Dendritic cell treated with granulocyte-macrophage colony-stimulating factor and Interleukin-4, amounts not matched to agents 40 ng/mL and 50 ng/mL, for 4 days (primary cell): ENCODE data around the gene RAPGEF5.

Experiments used
- H3K27ac Mint-ChIP-seq: one replicate; pipeline ENCODE4 v1.8.0; 2022; ENCODE audit warnings: mild to moderate bottlenecking, mixed read lengths
- H3K27me3 Mint-ChIP-seq: one replicate; pipeline ENCODE4 v1.8.0; 2022; ENCODE audit warnings: mild to moderate bottlenecking, mixed read lengths
- H3K36me3 Mint-ChIP-seq: one replicate; pipeline ENCODE4 v1.8.0; 2022; ENCODE audit warnings: low read depth, mixed read lengths
- H3K4me1 Mint-ChIP-seq: one replicate; pipeline ENCODE4 v1.8.0; 2022; ENCODE audit warnings: low read depth, mixed read lengths
- H3K4me3 Mint-ChIP-seq: one replicate; pipeline ENCODE4 v1.8.0; 2022; ENCODE audit warnings: mild to moderate bottlenecking, moderate library complexity, mixed read lengths
- H3K9me3 Mint-ChIP-seq: one replicate; pipeline ENCODE4 v1.8.0; 2022; ENCODE audit warnings: mixed read lengths
- intact Hi-C: fragments of 100-400 bp; cut with micrococcal nuclease; formaldehyde crosslinking; loops from one replicate; pipeline ENCODE4 v1.15.0; 2022

The RAPGEF5 gene

DNA sequence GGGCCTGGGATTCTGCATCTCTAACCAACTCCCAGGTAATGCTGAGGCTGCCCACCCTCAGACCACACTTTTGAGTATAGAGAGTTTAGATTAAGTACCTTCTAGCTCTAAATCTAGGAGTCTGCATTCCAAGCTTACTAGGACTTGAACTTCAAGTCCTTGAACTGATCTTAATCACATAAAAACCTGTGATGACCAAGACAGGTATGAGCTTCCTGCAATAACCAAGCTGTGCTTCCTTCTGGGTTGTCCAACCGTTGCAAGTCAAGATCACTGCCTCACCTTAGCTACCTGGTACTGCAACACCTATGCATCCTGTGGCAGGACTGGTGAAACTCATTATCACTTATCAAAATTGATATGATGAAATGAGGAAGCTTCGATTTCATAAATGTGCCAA, 32.9 kb upstream of the RAPGEF5 start:
- no peaks in the 10 kb centered on the region for H3K4me1 Mint-ChIP-seq
- H3K27ac Mint-ChIP-seq = no peak overlapping the region
- no peaks in the 10 kb centered on the region for H3K9me3 Mint-ChIP-seq
- H3K4me3 Mint-ChIP-seq = no peak overlapping the region
- no peaks in the 10 kb centered on the region for H3K36me3 Mint-ChIP-seq
- intact Hi-C loops = no loop called here
- no peaks in the 10 kb centered on the region for H3K27me3 Mint-ChIP-seq

DNA sequence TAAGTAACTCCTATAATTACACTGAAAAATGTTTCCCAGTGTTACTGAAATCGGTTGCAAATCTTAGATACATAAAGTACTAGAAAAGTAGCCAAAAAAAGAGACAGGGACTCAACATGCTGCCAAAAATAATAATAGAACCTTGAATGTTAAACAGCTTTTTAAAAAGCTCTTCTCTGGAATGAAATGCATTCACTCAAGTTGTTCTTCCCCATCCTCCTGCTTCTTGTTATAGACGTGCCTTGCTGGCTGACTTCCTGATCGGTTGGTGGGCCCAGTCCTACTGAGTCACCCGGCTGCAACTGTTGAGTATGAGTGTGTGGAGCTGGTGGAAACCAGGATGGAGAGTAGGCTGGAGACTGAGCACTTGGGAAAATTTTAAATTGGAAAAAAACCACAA, 30.6 kb upstream of the RAPGEF5 start:
- H3K27me3 Mint-ChIP-seq = no peaks in the 10 kb centered on the region
- no peaks in the 10 kb centered on the region for H3K36me3 Mint-ChIP-seq
- no peaks in the 10 kb centered on the region for H3K9me3 Mint-ChIP-seq
- H3K4me1 Mint-ChIP-seq = no peaks in the 10 kb centered on the region
- no peak overlapping the region for H3K4me3 Mint-ChIP-seq
- intact Hi-C loops = no loop called here
- no peak overlapping the region for H3K27ac Mint-ChIP-seq

DNA sequence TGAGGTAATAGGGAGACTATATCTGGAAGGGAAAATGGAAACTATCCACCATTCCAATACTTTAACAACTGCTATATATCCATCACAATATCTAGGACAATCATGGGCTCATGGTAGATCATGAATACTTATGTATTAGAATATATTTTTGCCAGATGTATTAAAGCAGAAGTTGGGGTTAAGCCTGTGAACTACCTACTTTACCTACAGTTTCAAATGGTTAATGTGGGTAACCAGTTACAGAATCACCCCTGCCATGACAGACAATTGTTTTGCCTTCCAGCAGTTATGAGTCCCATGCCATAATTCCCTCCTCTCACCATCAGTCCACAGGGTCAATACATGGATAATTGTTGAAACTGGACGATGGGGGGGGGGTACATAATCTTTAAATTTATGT, 29.9 kb upstream of the RAPGEF5 start:
- H3K9me3 Mint-ChIP-seq = no peaks in the 10 kb centered on the region
- no peaks in the 10 kb centered on the region for H3K4me1 Mint-ChIP-seq
- no peaks in the 10 kb centered on the region for H3K27me3 Mint-ChIP-seq
- H3K36me3 Mint-ChIP-seq = no peaks in the 10 kb centered on the region
- no peak overlapping the region for H3K4me3 Mint-ChIP-seq
- intact Hi-C loops = no loop called here
- no peak overlapping the region for H3K27ac Mint-ChIP-seq

DNA sequence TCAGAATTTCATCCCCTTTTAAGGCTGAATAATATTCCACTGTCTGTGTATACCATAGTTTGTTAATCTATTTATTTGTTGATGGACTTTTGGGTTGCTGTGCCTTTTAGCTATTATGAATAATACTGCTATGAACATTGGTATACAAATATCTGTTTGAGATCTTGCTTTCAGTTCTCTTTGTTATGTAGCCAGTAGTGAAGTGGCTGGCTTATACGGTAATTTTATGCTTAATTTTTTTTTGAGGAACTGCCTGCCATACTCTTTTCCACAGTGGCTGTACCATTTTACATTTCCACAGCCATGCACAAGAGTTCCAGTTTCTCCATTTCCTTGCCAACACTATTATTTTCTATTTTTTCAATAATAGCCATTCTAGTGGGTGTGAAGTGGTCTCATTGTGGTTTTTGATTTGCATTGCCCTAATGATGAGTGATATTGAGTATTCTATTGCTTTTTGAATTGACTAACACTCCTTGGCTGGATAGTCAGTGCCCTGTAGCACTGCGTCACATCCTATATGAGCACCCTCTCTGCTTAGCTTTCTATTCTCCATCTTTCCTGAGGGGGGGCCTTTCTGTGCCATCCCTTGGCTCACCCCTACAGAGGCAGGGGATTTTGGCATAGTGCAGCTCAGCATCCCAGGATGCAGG, 29.4 kb upstream of the RAPGEF5 start:
- no peaks in the 10 kb centered on the region for H3K27me3 Mint-ChIP-seq
- H3K4me1 Mint-ChIP-seq = no peaks in the 10 kb centered on the region
- no peak overlapping the region for H3K4me3 Mint-ChIP-seq
- no peaks in the 10 kb centered on the region for H3K9me3 Mint-ChIP-seq
- intact Hi-C loops = no loop called here
- no peaks in the 10 kb centered on the region for H3K36me3 Mint-ChIP-seq
- H3K27ac Mint-ChIP-seq = no peak overlapping the region

DNA sequence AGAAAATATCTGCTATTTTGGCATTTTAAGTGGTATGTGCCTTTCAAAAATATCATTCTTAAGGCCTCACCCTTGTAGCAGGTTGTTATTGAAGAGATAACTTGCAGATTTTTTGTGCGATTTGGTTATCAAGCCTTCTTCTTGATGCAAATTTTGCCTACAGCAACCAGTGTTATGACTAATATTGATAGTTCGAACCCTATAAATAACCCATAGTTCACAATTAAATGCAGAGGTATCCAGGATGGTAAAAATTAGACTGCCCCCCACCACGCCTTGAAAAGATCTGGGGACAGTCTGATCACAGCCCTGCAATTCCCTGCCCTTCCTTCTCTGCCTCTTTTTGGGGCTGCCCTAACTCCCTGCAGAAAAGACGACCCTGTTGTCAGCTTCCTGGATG, 28.4 kb upstream of the RAPGEF5 start:
- no peak overlapping the region for H3K4me3 Mint-ChIP-seq
- no peak overlapping the region for H3K27ac Mint-ChIP-seq
- intact Hi-C loops = no loop called here
- no peaks in the 10 kb centered on the region for H3K4me1 Mint-ChIP-seq
- H3K9me3 Mint-ChIP-seq = no peaks in the 10 kb centered on the region
- no peaks in the 10 kb centered on the region for H3K27me3 Mint-ChIP-seq
- H3K36me3 Mint-ChIP-seq = no peaks in the 10 kb centered on the region

DNA sequence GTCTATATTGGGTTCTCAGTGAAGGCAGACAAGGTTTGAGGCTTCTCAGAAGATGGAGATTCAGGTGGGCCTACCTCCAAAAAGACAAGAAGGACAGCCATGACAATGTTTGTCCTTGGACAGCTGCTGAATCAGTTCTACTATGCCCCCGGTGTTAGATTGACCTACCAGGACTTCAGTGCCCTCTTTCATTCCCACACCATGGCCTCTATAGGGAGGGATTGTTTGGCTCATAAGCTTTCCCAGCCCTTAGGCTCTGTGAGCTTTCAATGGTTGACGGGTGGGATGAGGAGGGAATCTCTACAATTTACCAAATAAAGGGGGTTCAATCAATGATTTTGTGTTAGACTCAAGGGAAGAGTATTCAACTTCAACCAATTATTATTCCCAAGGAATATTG, 23.4 kb upstream of the RAPGEF5 start:
- Mint-ChIP-seq H3K9me3 (no peaks in the 10 kb centered on the region), H3K4me1 (no peaks in the 10 kb centered on the region), H3K4me3 (no peak overlapping the region), H3K27me3 (no peaks in the 10 kb centered on the region), H3K36me3 (no peaks in the 10 kb centered on the region), H3K27ac (no peak overlapping the region)
- intact Hi-C loops = no loop called here

DNA sequence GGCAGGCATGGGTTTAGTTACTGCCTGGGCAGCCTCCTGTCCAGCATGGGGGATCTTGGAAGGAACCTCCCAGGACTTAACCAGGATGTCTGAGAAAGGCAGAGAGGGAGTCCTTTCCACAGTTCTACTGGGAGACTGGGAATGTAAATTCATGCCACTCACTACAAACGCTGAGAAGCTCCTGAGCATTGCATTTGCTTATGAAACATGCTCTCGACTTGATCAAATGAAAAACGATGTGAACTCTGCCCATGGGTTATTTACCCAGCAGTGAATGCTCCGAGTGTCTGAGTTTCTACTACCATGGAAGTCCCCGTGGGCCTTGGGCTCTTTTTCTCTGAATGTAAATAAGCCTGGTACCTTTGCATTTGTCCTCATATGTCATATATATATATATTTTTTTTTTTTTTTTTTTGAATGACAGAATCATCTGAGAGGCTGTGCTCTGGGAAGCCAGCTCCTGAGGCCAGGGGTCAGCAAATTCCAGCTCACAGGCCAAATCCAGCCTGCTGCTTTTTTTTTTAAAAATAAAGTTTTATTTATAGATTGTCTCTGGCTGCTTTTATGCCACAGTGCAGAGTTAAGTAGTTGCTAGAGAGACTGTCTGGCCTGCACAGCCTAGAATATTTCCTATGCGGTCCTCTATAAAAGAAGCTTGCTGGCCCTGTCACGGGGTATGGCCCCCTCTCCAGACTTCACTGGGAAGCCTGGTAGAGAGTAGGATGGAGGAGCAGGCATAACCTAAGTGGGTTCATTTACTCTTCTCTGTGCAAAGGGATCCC, 21.4 kb upstream of the RAPGEF5 start:
- no peaks in the 10 kb centered on the region for H3K36me3 Mint-ChIP-seq
- no peaks in the 10 kb centered on the region for H3K4me1 Mint-ChIP-seq
- no peaks in the 10 kb centered on the region for H3K9me3 Mint-ChIP-seq
- no peak overlapping the region for H3K27ac Mint-ChIP-seq
- no peaks in the 10 kb centered on the region for H3K27me3 Mint-ChIP-seq
- intact Hi-C loops = no loop called here
- H3K4me3 Mint-ChIP-seq = no peak overlapping the region

DNA sequence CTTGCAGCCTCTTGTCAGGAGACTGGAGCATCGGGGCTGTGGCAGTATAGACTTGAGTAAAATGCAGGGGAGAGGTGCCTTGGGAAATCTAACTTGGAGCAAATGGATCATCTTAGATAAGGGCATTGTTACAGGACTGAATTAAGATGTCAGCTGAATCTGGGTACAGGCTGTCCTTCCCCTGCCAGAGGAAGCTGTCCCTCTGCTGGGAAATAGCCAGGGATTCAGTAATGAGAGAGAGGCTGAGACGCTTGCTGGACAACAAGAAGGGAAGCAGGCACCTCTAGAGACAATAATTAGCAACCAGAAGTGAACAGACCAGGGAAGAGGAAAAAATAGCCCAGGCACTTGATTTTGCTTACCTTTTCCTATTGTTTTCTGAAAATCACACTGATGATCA, 20.7 kb upstream of the RAPGEF5 start:
- no peaks in the 10 kb centered on the region for H3K9me3 Mint-ChIP-seq
- no peaks in the 10 kb centered on the region for H3K27me3 Mint-ChIP-seq
- intact Hi-C loops = no loop called here
- no peak overlapping the region for H3K27ac Mint-ChIP-seq
- no peak overlapping the region for H3K4me3 Mint-ChIP-seq
- H3K36me3 Mint-ChIP-seq = no peaks in the 10 kb centered on the region
- H3K4me1 Mint-ChIP-seq = no peaks in the 10 kb centered on the region

DNA sequence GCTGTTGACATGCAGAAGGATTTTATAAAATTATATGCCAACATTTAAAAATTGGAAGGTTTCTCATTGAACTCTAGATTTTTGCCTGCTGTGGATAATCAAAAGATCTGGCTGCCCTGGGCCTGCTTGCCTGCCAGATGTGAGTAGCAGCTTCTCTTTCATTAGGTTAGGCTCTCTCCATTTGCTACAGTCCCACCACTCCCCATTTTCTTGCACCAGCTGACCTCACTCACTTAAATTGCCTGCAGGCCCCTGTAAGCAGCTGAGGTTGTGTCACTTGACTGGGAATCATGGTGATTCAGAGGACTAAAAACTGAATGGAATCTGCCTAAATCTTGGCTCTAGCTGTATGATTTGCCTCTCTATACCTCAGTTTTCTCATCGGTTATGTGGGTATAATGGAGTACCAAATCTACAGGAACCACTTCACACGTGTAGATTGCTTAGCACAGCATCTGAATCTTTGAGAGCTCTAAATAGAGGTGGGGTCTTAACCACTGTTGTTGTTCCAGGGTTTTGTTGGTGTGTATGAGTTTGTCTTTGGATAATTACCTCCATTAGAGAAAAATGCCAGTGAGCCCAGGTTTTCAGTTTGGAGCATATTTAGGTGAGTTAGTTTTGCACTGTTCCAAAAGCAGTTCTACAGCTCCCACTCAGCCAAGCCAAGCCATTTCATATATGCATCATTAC, 18.6 kb upstream of the RAPGEF5 start:
- H3K4me1 Mint-ChIP-seq = no peaks in the 10 kb centered on the region
- intact Hi-C loops = no loop called here
- no peak overlapping the region for H3K4me3 Mint-ChIP-seq
- H3K9me3 Mint-ChIP-seq = no peaks in the 10 kb centered on the region
- no peak overlapping the region for H3K27ac Mint-ChIP-seq
- H3K27me3 Mint-ChIP-seq = no peaks in the 10 kb centered on the region
- H3K36me3 Mint-ChIP-seq = no peaks in the 10 kb centered on the region

DNA sequence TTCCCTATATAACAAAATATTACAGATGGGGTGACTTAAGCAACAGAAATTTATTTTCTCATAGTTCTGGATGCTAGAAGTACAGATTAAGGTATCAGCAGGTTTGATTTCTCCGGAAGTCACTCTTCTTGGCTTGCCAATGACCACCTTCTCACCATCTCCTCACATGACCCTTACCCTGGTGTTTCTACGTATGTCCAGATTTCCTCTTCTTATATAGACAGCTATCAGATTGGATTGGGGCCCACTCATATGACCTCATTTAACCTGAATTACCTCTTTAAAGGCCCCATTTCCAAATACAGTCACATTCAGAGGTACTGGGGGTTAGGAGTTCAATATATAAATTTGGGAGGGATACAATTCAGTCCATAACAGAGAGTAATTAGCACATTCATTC, 17.0 kb upstream of the RAPGEF5 start:
- Mint-ChIP-seq H3K27ac (no peak overlapping the region), H3K27me3 (no peaks in the 10 kb centered on the region), H3K4me1 (no peaks in the 10 kb centered on the region), H3K4me3 (no peak overlapping the region), H3K9me3 (no peaks in the 10 kb centered on the region), H3K36me3 (no peaks in the 10 kb centered on the region)
- intact Hi-C loops = no loop called here

DNA sequence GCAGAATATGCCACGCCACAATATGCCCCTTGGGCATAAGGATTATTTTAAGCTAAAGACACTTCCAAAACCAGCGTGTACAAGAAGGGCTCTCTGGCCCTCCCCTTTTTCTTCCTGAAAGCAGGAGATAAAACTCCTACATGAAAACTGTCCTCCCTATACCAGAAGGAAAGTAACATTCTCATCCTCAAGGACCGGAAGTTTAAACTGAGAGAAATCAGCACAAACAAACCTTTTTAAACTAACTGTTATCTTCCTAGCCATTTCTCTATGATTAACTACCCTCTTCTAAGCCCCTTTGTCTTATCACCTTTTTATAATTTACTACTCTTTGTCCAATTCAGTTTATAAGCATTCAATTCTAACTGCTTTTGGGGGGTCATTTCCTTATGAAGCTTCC, 16.4 kb upstream of the RAPGEF5 start:
- H3K9me3 Mint-ChIP-seq = no peaks in the 10 kb centered on the region
- no peaks in the 10 kb centered on the region for H3K36me3 Mint-ChIP-seq
- H3K4me3 Mint-ChIP-seq = no peak overlapping the region
- intact Hi-C loops = no loop called here
- H3K27me3 Mint-ChIP-seq = no peaks in the 10 kb centered on the region
- no peak overlapping the region for H3K27ac Mint-ChIP-seq
- no peaks in the 10 kb centered on the region for H3K4me1 Mint-ChIP-seq

DNA sequence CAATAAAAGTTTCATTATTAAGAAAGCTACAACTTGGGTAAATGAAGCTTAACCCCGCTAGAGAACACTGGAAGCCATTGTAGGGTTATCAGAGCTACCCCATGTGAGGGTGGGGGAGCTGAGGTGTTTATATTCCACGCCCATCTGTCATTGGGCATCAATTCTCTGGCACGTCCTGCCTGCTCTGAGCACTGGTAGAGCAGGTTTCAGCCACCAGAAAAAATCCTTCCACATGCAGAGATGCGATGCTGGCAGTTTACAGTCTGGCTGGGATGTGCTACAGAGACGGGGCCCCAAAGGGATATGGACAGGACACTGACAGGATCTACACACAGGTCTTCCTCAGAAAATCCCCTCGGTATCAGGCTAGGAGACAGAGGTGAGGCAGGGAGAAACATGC, 15.9 kb upstream of the RAPGEF5 start:
- no peaks in the 10 kb centered on the region for H3K9me3 Mint-ChIP-seq

DNA sequence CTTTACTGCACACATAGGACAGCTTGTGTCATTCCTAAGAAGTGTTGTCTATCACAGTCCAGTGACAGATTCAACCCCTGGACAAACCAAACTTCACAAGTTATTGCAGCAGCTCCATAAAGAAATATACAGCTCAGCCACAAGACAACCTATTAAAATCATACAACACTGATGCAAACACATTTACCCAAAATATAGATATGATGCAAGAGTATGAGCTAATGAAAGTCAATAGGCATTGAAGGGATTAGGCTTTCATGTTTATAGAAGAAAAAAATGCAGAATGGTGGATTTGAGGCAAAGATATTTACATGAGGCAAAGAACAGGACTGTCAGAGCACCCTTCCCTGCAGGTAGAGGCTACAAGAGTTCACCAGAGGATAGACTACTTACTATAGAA, 14.9 kb upstream of the RAPGEF5 start:
- H3K4me1 Mint-ChIP-seq = no peaks in the 10 kb centered on the region
- H3K27ac Mint-ChIP-seq = no peak overlapping the region
- no peak overlapping the region for H3K4me3 Mint-ChIP-seq
- intact Hi-C loops = no loop called here
- no peaks in the 10 kb centered on the region for H3K9me3 Mint-ChIP-seq
- no peaks in the 10 kb centered on the region for H3K27me3 Mint-ChIP-seq
- H3K36me3 Mint-ChIP-seq = no peaks in the 10 kb centered on the region

More for the DNA sequence above, 15.9 kb upstream of the RAPGEF5 start:
- Mint-ChIP-seq H3K36me3 (no peaks in the 10 kb centered on the region), H3K27ac (no peak overlapping the region), H3K27me3 (no peaks in the 10 kb centered on the region), H3K4me1 (no peaks in the 10 kb centered on the region), H3K4me3 (no peak overlapping the region)
- intact Hi-C loops = no loop called here

DNA sequence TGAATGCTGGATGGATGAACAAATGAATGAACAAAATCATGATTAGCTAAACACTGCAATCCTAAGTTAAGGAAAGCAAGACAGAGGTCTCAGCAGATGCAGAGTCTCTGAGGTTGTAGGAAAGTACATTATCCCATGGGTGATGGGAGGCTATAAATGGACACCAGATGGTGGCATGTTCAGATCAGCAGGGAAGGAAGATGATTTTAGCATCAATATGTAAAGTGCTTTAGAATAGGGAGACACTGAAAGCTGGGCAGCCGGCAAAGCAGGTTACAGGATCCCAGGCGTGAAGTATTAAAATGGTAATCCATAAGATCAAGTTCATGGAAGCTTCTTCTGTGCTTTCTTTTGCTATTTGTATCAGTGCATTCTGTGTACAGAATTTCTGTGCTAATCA, 7.9 kb upstream of the RAPGEF5 start:
- H3K9me3 Mint-ChIP-seq = no peaks in the 10 kb centered on the region
- no peak overlapping the region for H3K4me3 Mint-ChIP-seq
- no peak overlapping the region for H3K27ac Mint-ChIP-seq
- H3K27me3 Mint-ChIP-seq = no peaks in the 10 kb centered on the region
- intact Hi-C loops = no loop called here
- no peaks in the 10 kb centered on the region for H3K4me1 Mint-ChIP-seq
- no peaks in the 10 kb centered on the region for H3K36me3 Mint-ChIP-seq
